ENCODE results near the gene NT5C3A.
"Not testable (repeated sequence)": the region's sequence is repeated elsewhere in the genome, so short reads cannot be mapped to it uniquely, and the experiment has no call there.

Gene NT5C3A

GRCh38 chr7:33040803-33041516 is 21.6 kb downstream of the NT5C3A start:
- DNase-seq = peak; percentile 75

GRCh38 chr7:33039903-33040292 is 22.7 kb downstream of the NT5C3A start:
- DNase-seq = no peak

- peak; percentile 36 for DNase-seq
These were observed 23.2 kb downstream of the NT5C3A start for GRCh38 chr7:33039257-33039902.

GRCh38 chr7:33038639-33039038 is 23.9 kb downstream of the NT5C3A start:
- no peak for DNase-seq

- no peak for DNase-seq
These were observed 26.8 kb downstream of the NT5C3A start for GRCh38 chr7:33035776-33036175.

- DNase-seq = peak; percentile 45
These were observed 38.3 kb downstream of the NT5C3A start for GRCh38 chr7:33024189-33024757.

GRCh38 chr7:33012364-33012763 is 50.2 kb downstream of the NT5C3A start:
- no peak for DNase-seq

- no peak for DNase-seq
These were observed 52.8 kb downstream of the NT5C3A start for GRCh38 chr7:33009734-33010133.

- not testable (repeated sequence) for DNase-seq
These were observed 56.9 kb downstream of the NT5C3A start for GRCh38 chr7:33005690-33006089.

- DNase-seq = not testable (repeated sequence)
These were observed 57.4 kb downstream of the NT5C3A start for GRCh38 chr7:33005193-33005592.

- DNase-seq = not testable (repeated sequence)
These were observed 58.4 kb downstream of the NT5C3A start for GRCh38 chr7:33004104-33004616.

- DNase-seq = not testable (repeated sequence)
These were observed 59.5 kb downstream of the NT5C3A start for GRCh38 chr7:33003111-33003510.

- DNase-seq = not testable (repeated sequence)
These were observed 63.2 kb downstream of the NT5C3A start for GRCh38 chr7:32999380-32999779.

- peak; percentile 36 for DNase-seq
These were observed 64.0 kb downstream of the NT5C3A start for GRCh38 chr7:32998361-32999171.

- DNase-seq = not testable (repeated sequence)
These were observed 64.6 kb downstream of the NT5C3A start for GRCh38 chr7:32997956-32998355.

GRCh38 chr7:32992750-32993149 is 69.8 kb downstream of the NT5C3A start:
- not testable (repeated sequence) for DNase-seq

GRCh38 chr7:32991975-32992700 is 70.4 kb downstream of the NT5C3A start:
- DNase-seq = not testable (repeated sequence)

- not testable (repeated sequence) for DNase-seq
These were observed 71.4 kb downstream of the NT5C3A start for GRCh38 chr7:32991068-32991585.

- not testable (repeated sequence) for DNase-seq
These were observed 74.4 kb downstream of the NT5C3A start for GRCh38 chr7:32988148-32988547.

GRCh38 chr7:32979902-32980301 is 82.7 kb downstream of the NT5C3A start:
- DNase-seq = not testable (repeated sequence)

GRCh38 chr7:32979246-32979645 is 83.3 kb downstream of the NT5C3A start:
- not testable (repeated sequence) for DNase-seq

- DNase-seq = not testable (repeated sequence)
These were observed 85.4 kb downstream of the NT5C3A start for GRCh38 chr7:32977159-32977558.

Data from hematopoietic multipotent progenitor cell treated with erythropoietin and hydrocortisone succinate and interleukin-3 and kit ligand, for 8 days (in vitro differentiated cells).